ENCODE data around the gene BCL2L12. TPM values are rescaled to one million over a fixed set of nuclear protein-coding genes. Genes with fewer than 3 reads are reported as not detected.

The BCL2L12 gene
- total and polyA plus RNA-seq, 2 donors, result 18.7 to 27.1 TPM

- Histone ChIP-seq H3K4me1 (ENCODE audit: control insufficient read depth in 2 of 2, insufficient read depth in 2 of 2, low read length in 2 of 2) (peaks cover 12 to 25% of the 10 kb centered on the region in 2 donors), H3K27ac (ENCODE audit: low read depth in 1 of 2, low read length in 1 of 2) (no peak overlapping the region), H3K9me3 (ENCODE audit: control insufficient read depth in 2 of 2, insufficient read depth in 1 of 2, low read length in 1 of 2) (peaks cover 0 to 2% of the 10 kb centered on the region in 2 donors), H3K36me3 (ENCODE audit: control insufficient read depth in 2 of 2, insufficient read depth in 2 of 2, low read length in 1 of 2) (peaks cover 22 to 25% of the 10 kb centered on the region in 2 donors), H3K4me3 (ENCODE audit: low read length in 2 of 2) (no peak overlapping the region), H3K27me3 (ENCODE audit: control insufficient read depth in 2 of 2, insufficient read depth in 1 of 2, low read length in 1 of 2) (no peaks in the 10 kb centered on the region)
- DNase-seq (ENCODE audit: low read depth in 6 of 9, low spot score in 9 of 9), result no peak
- WGBS, result 96% methylated on average over 3 of the region's 3 CpGs
Observed at GRCh38 chr19:49669516-49669915, 3.8 kb downstream of the BCL2L12 start.

- WGBS, result 43% methylated on average over 28 of the region's 28 CpGs
- Histone ChIP-seq H3K27ac (ENCODE audit: low read depth in 1 of 2, low read length in 1 of 2) (no peak overlapping the region), H3K27me3 (ENCODE audit: control insufficient read depth in 2 of 2, insufficient read depth in 1 of 2, low read length in 1 of 2) (no peaks in the 10 kb centered on the region), H3K4me1 (ENCODE audit: control insufficient read depth in 2 of 2, insufficient read depth in 2 of 2, low read length in 2 of 2) (peaks cover 4 to 13% of the 10 kb centered on the region in 2 donors), H3K9me3 (ENCODE audit: control insufficient read depth in 2 of 2, insufficient read depth in 1 of 2, low read length in 1 of 2) (no peaks in the 10 kb centered on the region), H3K4me3 (ENCODE audit: low read length in 2 of 2) (no peak overlapping the region), H3K36me3 (ENCODE audit: control insufficient read depth in 2 of 2, insufficient read depth in 2 of 2, low read length in 1 of 2) (peaks cover 22 to 29% of the 10 kb centered on the region in 2 donors)
- DNase-seq (ENCODE audit: low read depth in 6 of 9, low spot score in 9 of 9), result peak in 6 of 9 donors; percentile 44 to 79 (median 62)
Observed at GRCh38 chr19:49672131-49672919, 6.6 kb downstream of the BCL2L12 start.

GRCh38 chr19:49676136-49676783 lies 10.5 kb downstream of the BCL2L12 start:
- WGBS, result 2% methylated on average over 27 of the region's 27 CpGs
- H3K4me1 ChIP-seq (ENCODE audit: control insufficient read depth in 2 of 2, insufficient read depth in 2 of 2, low read length in 2 of 2), result peaks cover 15 to 46% of the 10 kb centered on the region in 2 donors

GRCh38 chr19:49676784-49677230 lies 11.1 kb downstream of the BCL2L12 start:
- no peaks in the 10 kb centered on the region for H3K27me3 ChIP-seq (ENCODE audit: control insufficient read depth in 2 of 2, insufficient read depth in 1 of 2, low read length in 1 of 2)
- DNase-seq (ENCODE audit: low read depth in 6 of 9, low spot score in 9 of 9), result peak; percentile 99 to 100 (median 100)
- under 1% methylated on average over 34 of the region's 34 CpGs for WGBS
- no peaks in the 10 kb centered on the region for H3K9me3 ChIP-seq (ENCODE audit: control insufficient read depth in 2 of 2, insufficient read depth in 1 of 2, low read length in 1 of 2)
- H3K4me1 ChIP-seq (ENCODE audit: control insufficient read depth in 2 of 2, insufficient read depth in 2 of 2, low read length in 2 of 2), result peaks cover 15 to 45% of the 10 kb centered on the region in 2 donors
- peak overlapping the region; percentile 92 to 93 for H3K27ac ChIP-seq (ENCODE audit: low read depth in 1 of 2, low read length in 1 of 2)
- H3K36me3 ChIP-seq (ENCODE audit: control insufficient read depth in 2 of 2, insufficient read depth in 2 of 2, low read length in 1 of 2), result peaks cover 13 to 17% of the 10 kb centered on the region in 2 donors
- H3K4me3 ChIP-seq (ENCODE audit: low read length in 2 of 2), result peak overlapping the region; percentile 91 to 99

More at GRCh38 chr19:49676136-49676783, 10.5 kb downstream of the BCL2L12 start:
- Histone ChIP-seq H3K27ac (ENCODE audit: low read depth in 1 of 2, low read length in 1 of 2) (peak overlapping the region; percentile 67 to 89), H3K27me3 (ENCODE audit: control insufficient read depth in 2 of 2, insufficient read depth in 1 of 2, low read length in 1 of 2) (no peaks in the 10 kb centered on the region), H3K9me3 (ENCODE audit: control insufficient read depth in 2 of 2, insufficient read depth in 1 of 2, low read length in 1 of 2) (no peaks in the 10 kb centered on the region), H3K36me3 (ENCODE audit: control insufficient read depth in 2 of 2, insufficient read depth in 2 of 2, low read length in 1 of 2) (peaks cover 11 to 14% of the 10 kb centered on the region in 2 donors), H3K4me3 (ENCODE audit: low read length in 2 of 2) (peak overlapping the region; percentile 91 to 99)
- DNase-seq (ENCODE audit: low read depth in 6 of 9, low spot score in 9 of 9), result peak in 3 of 9 donors; percentile 41 to 83 (median 71)

- H3K27me3 ChIP-seq (ENCODE audit: control insufficient read depth in 2 of 2, insufficient read depth in 1 of 2, low read length in 1 of 2), result no peaks in the 10 kb centered on the region
- peak in 1 of 9 donors; percentile 62 for DNase-seq (ENCODE audit: low read depth in 6 of 9, low spot score in 9 of 9)
- no peaks in the 10 kb centered on the region for H3K9me3 ChIP-seq (ENCODE audit: control insufficient read depth in 2 of 2, insufficient read depth in 1 of 2, low read length in 1 of 2)
- H3K36me3 ChIP-seq (ENCODE audit: control insufficient read depth in 2 of 2, insufficient read depth in 2 of 2, low read length in 1 of 2), result peaks cover 13 to 20% of the 10 kb centered on the region in 2 donors
- peak within 1 kb of the TSS; percentile 91 to 99 for H3K4me3 ChIP-seq (ENCODE audit: low read length in 2 of 2)
- H3K27ac ChIP-seq (ENCODE audit: low read depth in 1 of 2, low read length in 1 of 2), result peak within 1 kb of the TSS; percentile 92 to 93
- under 1% methylated on average over 57 of the region's 57 CpGs for WGBS
- peaks cover 15 to 39% of the 10 kb centered on the region in 2 donors for H3K4me1 ChIP-seq (ENCODE audit: control insufficient read depth in 2 of 2, insufficient read depth in 2 of 2, low read length in 2 of 2)
Observed at GRCh38 chr19:49677231-49677900, 11.6 kb downstream of the BCL2L12 start, which contains the start of gene PRMT1. PRMT1 (plus strand) TSS chr19:49677271; CDS start chr19:49677281, 10 bp downstream.

GRCh38 chr19:49677901-49678674 lies 12.4 kb downstream of the BCL2L12 start:
- WGBS, result 10% methylated on average over 21 of the region's 21 CpGs
- H3K9me3 ChIP-seq (ENCODE audit: control insufficient read depth in 2 of 2, insufficient read depth in 1 of 2, low read length in 1 of 2), result no peaks in the 10 kb centered on the region
- H3K27me3 ChIP-seq (ENCODE audit: control insufficient read depth in 2 of 2, insufficient read depth in 1 of 2, low read length in 1 of 2), result no peaks in the 10 kb centered on the region
- peak overlapping the region; percentile 91 to 99 for H3K4me3 ChIP-seq (ENCODE audit: low read length in 2 of 2)
- H3K4me1 ChIP-seq (ENCODE audit: control insufficient read depth in 2 of 2, insufficient read depth in 2 of 2, low read length in 2 of 2), result peaks cover 15 to 38% of the 10 kb centered on the region in 2 donors
- H3K36me3 ChIP-seq (ENCODE audit: control insufficient read depth in 2 of 2, insufficient read depth in 2 of 2, low read length in 1 of 2), result peaks cover 19 to 20% of the 10 kb centered on the region in 2 donors
- peak in 7 of 9 donors; percentile 44 to 83 (median 64) for DNase-seq (ENCODE audit: low read depth in 6 of 9, low spot score in 9 of 9)
- H3K27ac ChIP-seq (ENCODE audit: low read depth in 1 of 2, low read length in 1 of 2), result peak overlapping the region; percentile 92 to 93

- H3K4me1 ChIP-seq (ENCODE audit: control insufficient read depth in 2 of 2, insufficient read depth in 2 of 2, low read length in 2 of 2), result peaks cover 15 to 38% of the 10 kb centered on the region in 2 donors
- DNase-seq (ENCODE audit: low read depth in 6 of 9, low spot score in 9 of 9), result no peak
- H3K9me3 ChIP-seq (ENCODE audit: control insufficient read depth in 2 of 2, insufficient read depth in 1 of 2, low read length in 1 of 2), result no peaks in the 10 kb centered on the region
- peaks cover 27 to 28% of the 10 kb centered on the region in 2 donors for H3K36me3 ChIP-seq (ENCODE audit: control insufficient read depth in 2 of 2, insufficient read depth in 2 of 2, low read length in 1 of 2)
- H3K27me3 ChIP-seq (ENCODE audit: control insufficient read depth in 2 of 2, insufficient read depth in 1 of 2, low read length in 1 of 2), result no peaks in the 10 kb centered on the region
- no peak overlapping the region for H3K27ac ChIP-seq (ENCODE audit: low read depth in 1 of 2, low read length in 1 of 2)
- H3K4me3 ChIP-seq (ENCODE audit: low read length in 2 of 2), result no peak overlapping the region
- 90% methylated on average over 12 of the region's 12 CpGs for WGBS
Observed at GRCh38 chr19:49678985-49679770, 13.4 kb downstream of the BCL2L12 start.

Measured in thymus (tissue), 11 donors.